Stimulated activated CD8-positive, alpha-beta memory T cell treated with anti-CD3 and anti-CD28 coated beads, Interleukin-15, amount 100 ng/mL, for 48 hours (primary cell): ENCODE data around the gene MOSPD3.
A peak's percentile ranks its signal among the peaks of the same experiment; 100 is the strongest.
"Not testable (repeated sequence)": the region's sequence is repeated elsewhere in the genome, so short reads cannot be mapped to it uniquely, and the experiment has no call there.

Source experiments
- DNase-seq, 2 donors: peaks; one replicate each; pipeline ENCODE4 v3.0.0-alpha.2; 2020; ENCODE audit warnings: low read depth in 2 of 2

The MOSPD3 gene, protein sequence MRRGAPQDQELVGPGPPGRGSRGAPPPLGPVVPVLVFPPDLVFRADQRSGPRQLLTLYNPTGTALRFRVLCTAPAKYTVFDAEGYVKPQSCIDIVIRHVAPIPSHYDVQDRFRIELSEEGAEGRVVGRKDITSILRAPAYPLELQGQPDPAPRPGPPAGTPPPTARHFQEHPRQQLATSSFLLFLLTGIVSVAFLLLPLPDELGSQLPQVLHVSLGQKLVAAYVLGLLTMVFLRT

DNA sequence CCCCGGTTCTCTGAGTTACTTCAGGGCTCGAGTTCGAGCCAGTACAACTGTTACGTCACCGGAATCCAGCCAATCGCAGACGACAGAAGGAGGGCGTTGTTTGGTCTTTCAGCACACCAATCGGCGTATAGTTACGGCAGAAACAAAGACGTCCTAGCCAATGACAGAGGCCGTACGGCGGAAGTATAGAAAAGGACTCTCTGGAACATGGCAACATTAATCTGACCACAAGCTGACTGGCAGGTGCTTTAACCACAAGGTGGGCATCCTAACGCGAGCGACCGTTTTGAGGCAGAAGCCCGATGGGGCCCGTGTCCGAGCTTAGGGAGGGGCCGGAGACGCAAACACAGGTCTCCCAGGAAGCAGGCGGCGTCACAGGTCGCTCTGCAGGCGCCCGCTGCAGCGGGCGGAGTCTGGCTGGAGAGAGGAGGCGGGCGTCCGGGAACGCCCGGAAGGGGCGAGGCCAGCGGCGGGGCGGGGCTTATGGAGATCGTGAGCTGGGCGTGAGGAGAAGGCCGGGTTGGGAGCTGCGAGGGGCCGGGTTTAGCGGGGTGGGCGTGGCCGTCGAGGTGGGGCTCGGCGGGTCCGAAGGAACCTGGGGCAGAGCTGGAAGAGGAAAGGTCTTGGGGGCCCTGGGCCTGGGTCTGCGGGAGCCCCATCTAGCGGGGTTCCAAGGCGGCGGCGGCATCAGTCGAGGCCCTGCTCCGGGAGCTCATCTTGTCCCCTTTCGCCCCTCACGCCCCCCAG is at the start of gene MOSPD3:
Gene MOSPD3 (plus strand): TSS at position 558 of the 747 bp plus-strand sequence. CDS start 252 bp downstream, outside the sequence.
- peak; percentile 95 to 96 for DNase-seq

DNA sequence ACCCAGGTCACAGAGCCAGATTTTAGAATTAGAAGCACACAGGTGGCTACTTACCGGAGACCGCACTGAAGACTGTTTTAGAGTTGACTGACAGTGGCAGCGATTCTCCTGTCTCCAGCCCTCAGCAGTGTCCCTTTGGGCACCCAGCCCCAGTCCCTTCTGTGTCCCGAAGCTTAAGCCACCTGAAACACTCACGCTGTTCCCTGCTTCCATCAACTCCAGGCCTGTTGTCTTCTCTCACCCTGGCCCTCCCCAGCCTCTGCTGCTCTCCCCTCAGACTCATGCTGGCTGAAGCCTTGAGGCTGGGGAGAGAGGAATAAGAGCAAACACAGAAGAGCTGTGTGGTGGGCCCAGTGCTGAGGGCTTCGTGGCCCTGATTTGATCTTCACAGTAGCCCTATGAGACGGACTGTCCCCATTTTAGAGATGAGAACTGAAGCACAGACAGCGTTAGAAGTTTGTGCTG is 49.2 kb upstream of the MOSPD3 start:
- no peak for DNase-seq

- peak; percentile 59 to 61 for DNase-seq
Measured at GRCh38 chr7:100563809-100564400, 48.4 kb upstream of the MOSPD3 start.

- not testable (repeated sequence) for DNase-seq
Measured at GRCh38 chr7:100564405-100564804, 47.9 kb upstream of the MOSPD3 start.

GRCh38 chr7:100565133-100565571 is 47.2 kb upstream of the MOSPD3 start:
- DNase-seq: no peak

DNA sequence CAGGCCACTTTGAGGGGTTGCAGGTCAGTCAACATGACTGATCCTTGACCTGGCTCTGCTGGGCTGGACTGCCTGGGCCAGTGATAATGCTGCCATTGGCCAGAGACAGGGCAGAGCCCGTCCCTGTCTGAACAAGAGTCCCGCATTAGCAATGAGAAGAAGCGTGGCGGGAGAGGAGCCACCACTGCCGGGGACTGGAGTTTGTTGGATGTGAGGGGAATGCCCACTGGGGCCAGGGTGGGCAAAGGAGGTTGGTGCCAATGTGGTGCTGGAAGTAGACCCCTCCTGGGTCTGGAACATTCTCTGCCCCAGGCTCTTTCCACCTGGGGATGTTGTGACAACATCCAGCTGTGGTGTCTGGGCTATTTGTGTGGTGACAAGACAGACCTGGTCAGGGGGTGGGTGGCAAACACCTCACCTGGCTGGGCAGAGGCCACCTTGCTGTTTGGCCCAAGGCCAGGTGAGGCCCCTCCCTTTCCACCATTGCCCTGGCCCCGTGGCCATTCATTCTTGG is 46.3 kb upstream of the MOSPD3 start:
- DNase-seq: no peak

DNA sequence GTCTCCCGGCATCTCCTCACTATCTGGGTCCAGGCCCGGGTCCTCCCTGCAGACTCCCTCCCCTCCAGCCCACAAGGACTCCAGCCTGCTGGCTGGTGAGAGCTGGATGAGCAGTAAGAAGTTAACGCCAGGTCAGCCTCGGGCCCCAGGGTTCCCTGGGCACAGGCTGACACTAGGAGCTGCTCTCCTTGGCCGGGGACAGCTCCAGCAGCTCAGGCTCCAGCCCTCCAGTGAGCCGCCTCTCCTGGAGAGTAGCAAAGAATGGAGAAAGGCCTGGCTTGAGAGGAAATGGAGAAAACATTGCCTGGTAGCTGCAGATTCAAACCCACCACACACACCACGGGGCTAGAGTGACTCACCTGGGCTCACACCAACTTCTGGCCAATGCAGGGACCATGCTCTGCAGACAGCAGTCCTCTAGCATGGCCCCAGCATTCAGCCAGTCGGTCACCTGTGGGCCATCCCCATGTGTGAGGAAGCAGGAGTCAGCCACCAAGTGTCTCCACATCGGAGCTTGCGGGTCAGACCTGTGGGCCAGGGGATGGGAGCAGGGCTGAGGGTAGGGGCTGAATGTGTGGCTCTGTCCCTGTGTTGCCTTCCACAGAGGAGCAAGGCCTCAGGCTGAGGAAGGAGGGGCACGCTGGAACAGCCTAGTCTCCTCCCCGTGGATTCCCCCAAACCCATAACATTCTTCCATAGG is 45.2 kb upstream of the MOSPD3 start:
- DNase-seq: no peak

- DNase-seq: no peak
Measured at GRCh38 chr7:100567751-100568175, 44.6 kb upstream of the MOSPD3 start.

GRCh38 chr7:100568176-100568895 is 44.0 kb upstream of the MOSPD3 start:
- no peak for DNase-seq

DNA sequence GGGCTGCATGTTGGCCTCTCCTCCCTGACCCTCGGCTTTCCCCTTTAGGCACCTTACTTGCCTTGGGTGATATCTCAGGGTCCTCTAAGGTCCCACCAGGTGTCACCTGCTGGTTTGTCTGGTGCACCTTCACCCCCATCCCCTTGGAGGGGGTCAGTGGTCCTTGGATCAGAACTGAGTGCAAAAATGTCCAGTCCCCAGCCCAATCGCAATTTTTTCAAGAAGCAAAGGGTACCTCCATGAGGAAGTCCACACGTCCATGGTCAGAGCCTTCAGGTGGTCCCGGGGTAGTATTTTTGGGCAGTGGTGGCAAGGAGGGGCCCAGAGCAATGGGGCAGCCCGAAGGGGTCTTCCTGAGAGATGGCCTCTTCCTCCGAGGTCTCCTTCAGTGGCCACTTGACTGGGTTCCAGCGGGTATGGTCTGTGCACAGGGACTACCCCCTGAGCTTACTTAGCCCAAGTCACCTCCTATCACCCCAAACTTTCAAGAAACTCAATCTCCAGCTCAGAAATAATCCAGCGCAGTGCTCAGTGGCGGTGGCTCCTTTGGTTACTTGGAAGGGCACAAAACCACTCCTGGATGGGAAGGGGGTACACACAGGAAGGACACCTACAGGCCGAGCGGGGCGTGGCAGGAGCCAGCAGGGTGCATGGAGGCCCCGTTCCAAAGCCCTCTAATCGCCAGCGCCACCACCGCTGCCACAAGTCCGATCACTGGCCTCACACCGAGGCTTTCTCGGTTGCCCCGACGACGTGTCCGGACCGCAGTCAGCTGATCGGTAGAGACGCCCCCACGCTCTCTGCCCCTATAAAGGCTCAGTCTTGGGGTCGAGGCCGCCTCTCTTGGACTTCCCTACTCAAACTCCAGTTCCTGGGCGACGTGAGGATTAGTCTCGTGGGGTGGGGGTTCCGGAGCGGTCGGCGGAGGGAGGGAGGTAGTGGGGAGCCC is 43.2 kb upstream of the MOSPD3 start:
- peak; percentile 39 to 45 for DNase-seq

- no peak for DNase-seq
Measured at GRCh38 chr7:100570954-100571828, 41.1 kb upstream of the MOSPD3 start.

DNA sequence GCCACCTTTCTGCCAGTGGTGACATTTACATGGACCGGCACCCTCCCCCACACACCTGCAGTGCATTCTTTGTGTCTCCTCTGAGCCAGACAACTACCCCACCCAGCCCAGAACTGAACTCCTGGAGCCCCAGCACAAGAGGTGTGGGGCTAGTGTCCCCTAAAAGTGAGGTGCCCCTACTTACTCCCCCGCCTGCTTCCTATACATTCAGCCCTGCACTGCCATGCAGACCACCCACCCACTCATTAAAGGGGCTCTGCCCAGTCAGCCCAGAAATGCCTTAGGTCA is 40.6 kb upstream of the MOSPD3 start:
- DNase-seq: no peak

- no peak for DNase-seq
Measured at GRCh38 chr7:100572281-100572948, 39.9 kb upstream of the MOSPD3 start.

DNA sequence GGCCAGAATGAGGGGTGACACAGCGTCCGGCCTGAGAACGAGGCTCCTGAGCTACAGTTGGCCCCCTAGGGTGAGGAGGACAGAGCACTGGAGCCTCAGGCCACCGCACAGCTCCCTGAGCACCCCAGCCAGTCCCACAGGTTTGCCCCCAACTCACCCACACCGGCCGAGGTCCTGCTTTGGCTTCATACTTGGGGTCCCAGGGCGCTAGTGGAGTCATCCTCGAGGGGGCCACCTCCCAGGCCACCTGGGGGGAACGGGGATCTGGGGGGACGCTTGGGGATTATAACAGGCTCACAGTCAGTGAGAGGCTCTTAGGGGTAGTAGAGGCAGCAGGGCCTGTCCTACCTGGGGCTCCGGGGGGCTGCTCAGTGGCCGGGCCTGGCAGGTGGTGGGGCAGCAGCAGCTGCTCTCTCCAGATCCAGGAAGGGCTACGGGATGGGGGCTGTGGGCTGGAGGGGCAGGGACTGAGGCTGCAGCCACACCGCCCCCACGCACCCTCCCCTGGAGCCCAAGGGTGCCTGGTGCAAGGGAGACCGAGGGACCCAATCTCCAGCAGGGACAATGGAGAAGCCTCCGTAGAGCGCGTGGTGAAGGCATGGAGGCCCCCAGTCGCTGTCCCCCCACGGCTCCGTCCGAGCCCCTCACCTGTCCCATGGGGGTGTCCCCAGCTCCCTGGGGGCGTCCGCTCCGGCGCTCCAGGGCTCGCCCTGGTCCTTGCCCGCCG is 39.2 kb upstream of the MOSPD3 start:
- DNase-seq: no peak

DNA sequence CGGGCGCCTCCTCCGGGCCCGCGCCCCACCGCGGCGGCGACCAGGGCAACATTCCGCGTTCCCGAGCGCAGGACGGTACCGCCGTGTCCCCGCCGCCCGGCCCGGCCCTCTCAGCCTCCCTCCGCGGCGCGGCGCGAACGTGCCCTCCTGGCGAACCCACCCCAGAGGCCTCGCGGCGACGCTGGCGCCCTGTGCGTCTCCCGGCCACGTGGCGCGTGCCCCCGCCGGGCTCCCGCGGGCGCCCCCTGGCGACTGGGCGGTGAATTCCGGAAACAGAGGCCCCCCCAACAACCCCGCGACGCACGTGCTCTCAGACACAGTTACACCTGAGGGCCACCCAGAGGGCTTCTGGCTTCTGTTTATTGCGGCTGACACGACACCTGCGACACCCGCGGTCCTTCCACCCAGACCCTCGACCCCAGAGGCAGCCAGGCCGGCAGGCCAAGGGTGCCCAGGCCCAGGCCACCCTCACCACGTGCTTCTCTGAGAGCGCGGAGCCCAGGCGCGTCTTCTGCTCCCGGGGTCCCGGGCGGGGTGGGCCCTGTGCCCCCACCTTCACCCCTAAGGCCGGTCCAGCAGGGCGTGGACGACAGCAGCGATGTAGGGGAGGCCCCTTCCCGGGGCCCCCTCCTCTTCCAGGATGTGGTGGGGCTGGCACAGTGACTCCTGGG is 38.5 kb upstream of the MOSPD3 start, which contains the start of gene SAP25:
Gene SAP25 (minus strand): TSS at position 210 of the 671 bp plus-strand sequence. CDS start 158 bp downstream, at position 52.
- DNase-seq: no peak

- DNase-seq: no peak
Measured at GRCh38 chr7:100574362-100575205, 37.8 kb upstream of the MOSPD3 start.
